ENCODE measurements around the gene TMEM220.

DNA sequence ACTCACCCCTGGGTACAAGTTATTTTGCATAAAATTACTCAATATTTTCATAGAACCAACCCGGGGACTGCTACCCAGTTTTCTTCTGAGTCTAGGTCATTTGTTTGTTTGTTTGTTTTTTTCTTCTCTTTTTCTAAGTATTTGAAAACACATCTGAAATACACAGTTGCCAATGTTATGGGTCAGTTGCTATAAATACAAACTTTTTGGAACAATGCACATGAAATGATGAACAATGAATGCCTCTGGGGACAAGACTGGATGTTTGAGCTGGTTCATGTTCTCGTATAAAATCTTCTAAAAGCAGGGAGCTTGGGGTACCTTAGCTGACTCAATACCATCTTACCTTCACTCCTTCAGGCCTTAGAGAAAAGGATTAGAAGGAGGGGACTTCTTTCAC is 43.6 kb upstream of the TMEM220 start:
- TF ChIP-seq, protein P1, sequence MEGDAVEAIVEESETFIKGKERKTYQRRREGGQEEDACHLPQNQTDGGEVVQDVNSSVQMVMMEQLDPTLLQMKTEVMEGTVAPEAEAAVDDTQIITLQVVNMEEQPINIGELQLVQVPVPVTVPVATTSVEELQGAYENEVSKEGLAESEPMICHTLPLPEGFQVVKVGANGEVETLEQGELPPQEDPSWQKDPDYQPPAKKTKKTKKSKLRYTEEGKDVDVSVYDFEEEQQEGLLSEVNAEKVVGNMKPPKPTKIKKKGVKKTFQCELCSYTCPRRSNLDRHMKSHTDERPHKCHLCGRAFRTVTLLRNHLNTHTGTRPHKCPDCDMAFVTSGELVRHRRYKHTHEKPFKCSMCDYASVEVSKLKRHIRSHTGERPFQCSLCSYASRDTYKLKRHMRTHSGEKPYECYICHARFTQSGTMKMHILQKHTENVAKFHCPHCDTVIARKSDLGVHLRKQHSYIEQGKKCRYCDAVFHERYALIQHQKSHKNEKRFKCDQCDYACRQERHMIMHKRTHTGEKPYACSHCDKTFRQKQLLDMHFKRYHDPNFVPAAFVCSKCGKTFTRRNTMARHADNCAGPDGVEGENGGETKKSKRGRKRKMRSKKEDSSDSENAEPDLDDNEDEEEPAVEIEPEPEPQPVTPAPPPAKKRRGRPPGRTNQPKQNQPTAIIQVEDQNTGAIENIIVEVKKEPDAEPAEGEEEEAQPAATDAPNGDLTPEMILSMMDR (IDR thresholded peaks at IDR 0.05), result no peak
- TF ChIP-seq POLR2A (IDR thresholded peaks at IDR 0.05), result no peak

All from esophagus squamous epithelium (tissue), 4 donors.